T-helper 2 cell (primary cell): ENCODE data around the gene WASF1.
A peak's percentile ranks its signal among the peaks of the same experiment; 100 is the strongest.
"Not testable (repeated sequence)": the region's sequence is repeated elsewhere in the genome, so short reads cannot be mapped to it uniquely, and the experiment has no call there.

Experiments
- DNase-seq, 5 experiments: peaks; one replicate each; pipeline versions ENCODE4 v3.0.0 to v3.0.0-alpha.2; 2012 to 2022

WASF1 gene

DNA sequence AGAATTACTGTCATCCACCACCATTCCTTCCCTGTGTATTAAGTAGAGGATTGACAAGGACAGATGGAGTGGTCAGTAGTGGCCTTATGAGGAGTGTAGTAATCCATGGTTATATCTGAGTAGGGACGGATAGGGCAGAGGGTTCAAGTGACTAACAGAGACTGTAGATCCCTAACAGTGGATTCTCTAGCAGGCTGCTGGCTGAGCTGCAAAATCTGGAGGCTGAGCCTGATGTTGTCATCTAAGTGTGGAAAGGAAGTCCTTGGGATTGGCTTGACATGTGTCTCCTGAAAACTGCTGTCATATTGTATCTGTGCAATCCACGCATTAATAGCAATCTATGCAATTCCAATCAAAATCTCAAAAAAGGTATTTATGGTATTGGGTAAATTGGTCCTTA lies 94.2 kb downstream of the WASF1 start:
- no peak for DNase-seq

DNA sequence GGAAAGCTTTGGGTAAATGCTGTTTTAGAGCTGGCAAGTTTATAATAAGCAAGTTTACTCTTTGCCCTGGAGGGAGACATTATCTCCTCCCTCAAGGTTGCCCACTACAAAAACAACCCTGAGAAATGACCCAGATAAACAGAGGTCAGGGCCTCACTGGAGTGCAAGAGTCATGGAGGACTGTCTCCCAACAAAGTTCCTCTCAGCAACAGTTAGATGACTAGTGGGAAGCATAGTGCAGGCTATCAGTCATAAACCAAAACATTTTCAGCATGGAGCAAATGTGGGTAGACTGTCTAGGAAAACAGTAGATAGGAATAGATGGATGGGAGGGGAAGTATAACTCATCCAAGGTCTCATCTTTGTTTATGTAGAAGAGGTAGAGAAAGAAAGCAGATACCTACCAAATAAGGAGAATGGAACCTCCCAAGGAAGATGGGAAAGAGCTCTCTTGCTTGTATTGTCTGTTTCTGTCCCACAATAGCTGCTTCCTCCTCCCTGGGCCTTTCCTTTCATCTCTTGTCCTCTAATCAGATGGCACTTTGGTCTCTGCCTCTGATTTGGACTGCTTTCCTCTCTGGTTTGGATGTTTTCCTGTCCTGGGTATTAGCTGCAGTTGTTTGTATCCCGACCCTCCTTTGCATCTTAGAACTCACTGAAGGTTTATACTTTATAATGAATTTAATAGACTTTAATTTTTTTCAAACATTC lies 95.4 kb downstream of the WASF1 start:
- no peak for DNase-seq

DNA sequence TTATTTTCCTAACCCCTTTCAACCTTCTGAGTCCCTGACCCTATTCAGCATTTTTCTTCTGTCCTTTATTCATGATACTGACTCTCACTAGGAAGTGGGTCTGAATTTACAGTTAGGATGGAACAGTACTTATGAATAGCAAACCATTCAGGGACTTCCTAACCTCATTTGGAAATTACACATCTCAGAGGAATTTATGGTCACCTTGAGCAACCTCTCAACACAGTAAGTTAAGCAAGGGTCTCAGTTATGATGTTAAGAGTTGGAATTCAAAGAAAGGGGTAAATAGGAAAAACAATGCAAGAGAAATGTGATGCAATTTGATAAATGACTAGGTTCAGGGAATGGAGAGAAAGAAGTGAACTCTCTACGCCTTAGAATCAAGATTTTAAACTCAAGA lies 104.1 kb downstream of the WASF1 start:
- DNase-seq, result no peak

DNA sequence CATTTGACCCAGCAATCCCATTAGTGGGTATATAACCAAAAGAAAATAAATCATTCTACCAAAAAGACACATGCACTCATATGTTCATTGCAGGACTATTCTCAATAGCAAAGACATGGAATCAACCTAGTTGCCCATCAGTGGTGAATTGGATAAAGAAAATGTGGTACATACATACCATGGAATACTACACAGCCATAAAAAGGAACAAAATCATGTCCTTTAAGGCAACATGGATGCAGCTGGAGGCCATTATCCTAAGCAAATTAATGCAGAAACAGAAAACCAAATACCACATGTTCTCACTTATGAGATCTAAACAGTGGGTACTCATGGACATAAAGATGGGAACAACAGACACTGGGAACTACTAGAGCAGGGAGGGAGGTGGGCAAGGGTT lies 106.0 kb downstream of the WASF1 start:
- not testable (repeated sequence) for DNase-seq

DNA sequence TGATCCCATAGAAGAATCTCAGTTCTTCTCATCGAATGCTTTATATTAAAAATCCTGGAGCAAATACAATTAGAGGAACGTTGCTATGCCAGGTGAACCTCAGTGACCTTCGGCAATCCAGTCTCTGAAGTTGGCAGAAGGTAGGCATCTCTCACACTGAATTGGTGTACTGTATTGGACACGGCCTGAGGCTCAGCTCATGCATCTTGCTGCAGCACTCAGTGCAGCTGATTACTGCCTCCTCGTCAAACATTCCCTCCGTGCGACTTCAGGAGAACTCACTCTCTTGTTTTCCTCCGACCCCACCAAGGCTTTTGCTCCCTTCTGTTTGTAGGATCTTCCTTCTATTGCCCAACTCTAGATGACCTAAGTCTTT lies 110.9 kb downstream of the WASF1 start:
- no peak for DNase-seq

DNA sequence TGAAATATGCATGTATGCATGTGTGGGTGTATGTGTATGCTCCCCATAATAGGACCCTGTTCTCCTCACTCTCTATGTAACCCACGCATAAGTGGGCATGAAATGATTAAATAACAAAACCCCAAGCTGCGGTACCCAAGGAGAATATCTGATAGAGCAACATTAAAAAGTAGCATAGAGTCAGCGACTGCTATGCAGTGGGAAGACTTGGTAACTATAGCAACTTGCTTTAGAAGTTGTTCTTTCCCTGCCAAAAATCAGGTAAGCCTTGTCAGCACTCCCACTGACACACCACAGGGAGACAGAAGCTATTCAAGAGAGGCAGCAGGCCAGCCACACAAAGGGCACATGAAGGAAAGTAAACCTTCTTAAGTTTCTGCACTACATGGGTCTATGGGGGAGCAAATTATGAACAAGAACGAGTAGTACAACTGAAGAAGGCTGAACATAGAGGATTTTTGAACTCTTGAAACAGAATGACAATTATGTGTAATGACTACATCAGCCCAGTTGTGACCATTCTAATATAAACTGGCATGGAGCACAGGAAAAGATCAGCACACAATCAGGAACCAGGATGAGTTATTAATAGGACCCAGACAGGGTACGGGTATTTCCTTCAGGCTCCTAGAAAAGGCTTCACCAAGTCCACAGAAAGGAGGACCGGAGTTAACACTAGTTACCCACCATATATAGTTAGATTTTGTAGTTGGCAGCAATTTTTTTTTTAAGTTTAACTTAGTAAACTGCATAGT lies 111.5 kb downstream of the WASF1 start:
- no peak for DNase-seq

DNA sequence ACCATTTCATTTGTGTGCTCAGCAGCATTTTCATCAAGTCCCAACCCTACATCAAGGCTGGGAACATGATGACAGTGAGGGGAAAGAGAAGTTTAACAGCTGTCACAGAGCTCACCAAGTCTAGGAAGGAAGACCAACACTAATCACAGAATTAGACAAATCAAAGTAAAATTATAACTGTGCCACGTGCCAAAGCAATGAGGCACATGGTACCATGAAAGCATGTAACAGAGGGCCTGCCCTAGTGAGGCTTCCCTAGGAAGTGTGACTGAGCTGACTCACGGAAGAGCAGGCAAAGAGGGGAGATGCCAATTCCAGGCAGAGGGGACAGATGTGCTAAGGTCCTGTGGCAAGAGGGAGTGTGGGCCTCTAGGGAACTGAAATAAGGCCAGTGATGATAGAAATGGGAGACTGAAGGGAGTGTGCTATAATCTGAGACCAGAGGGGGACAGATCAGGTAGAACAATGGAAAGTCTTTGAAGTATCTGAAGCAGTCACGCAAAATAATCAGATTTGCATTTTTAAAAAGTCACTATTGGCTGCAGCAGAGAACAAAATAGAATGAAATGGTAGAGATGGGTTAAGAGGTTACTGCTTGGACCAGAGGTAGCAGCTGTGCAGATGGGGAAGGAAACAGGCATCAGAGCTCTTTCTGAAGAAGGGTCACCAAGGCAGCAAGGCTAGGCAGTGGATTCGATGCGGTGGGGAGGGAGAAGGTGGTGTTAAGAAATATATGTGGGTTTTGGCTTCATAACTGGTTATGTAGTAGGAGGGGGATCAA lies 114.5 kb downstream of the WASF1 start:
- no peak for DNase-seq

DNA sequence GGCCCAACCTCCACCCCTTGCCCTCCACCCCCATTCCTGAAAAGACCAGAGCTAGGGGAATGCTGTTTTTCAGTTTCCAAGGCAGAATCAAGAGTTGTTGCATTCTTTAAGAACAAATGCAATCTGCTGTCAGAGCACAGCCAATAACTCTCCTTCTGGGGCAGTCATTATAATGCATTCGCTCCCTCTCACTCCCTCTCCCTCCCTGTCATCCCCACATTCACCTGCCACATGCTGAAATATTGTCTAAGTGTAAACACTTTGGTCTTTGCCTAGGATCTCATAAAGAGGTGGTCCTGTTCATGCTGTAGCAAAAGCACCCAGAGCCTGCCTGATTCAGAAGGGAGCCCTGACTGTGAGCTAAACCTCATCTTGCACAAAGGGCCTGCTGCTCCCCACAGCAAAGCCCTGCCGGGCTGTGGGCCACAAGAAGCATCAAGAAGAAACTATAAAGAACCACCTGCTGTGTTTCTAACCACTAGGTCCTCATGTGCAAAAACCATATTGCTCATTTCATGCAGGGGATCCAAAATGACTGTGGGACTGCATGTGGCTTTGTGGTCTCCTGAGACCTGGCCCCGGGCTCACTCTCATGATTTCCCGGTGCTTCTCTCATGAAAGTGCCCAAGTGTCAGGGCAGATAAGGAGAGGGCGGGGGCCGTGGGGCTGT lies 115.7 kb downstream of the WASF1 start:
- peak in 1 of 5 experiments; percentile 72 for DNase-seq

DNA sequence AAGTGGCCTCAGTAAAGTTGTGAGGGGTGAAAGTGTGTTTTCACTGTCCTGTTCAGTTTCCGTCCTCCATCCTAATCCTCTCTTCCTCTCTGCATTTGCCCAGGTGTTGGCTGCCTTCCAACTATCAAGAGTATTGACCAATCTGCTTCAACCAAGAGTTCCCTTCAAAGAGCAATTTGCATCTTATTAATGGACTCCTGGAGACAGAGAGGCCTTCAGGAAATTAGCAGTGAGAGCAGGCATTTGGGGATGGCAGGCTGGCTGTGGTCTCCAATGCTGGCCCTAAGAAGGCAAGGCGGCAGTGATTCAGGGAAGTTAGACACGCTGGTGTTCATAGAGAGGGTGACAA lies 124.1 kb downstream of the WASF1 start:
- no peak for DNase-seq

DNA sequence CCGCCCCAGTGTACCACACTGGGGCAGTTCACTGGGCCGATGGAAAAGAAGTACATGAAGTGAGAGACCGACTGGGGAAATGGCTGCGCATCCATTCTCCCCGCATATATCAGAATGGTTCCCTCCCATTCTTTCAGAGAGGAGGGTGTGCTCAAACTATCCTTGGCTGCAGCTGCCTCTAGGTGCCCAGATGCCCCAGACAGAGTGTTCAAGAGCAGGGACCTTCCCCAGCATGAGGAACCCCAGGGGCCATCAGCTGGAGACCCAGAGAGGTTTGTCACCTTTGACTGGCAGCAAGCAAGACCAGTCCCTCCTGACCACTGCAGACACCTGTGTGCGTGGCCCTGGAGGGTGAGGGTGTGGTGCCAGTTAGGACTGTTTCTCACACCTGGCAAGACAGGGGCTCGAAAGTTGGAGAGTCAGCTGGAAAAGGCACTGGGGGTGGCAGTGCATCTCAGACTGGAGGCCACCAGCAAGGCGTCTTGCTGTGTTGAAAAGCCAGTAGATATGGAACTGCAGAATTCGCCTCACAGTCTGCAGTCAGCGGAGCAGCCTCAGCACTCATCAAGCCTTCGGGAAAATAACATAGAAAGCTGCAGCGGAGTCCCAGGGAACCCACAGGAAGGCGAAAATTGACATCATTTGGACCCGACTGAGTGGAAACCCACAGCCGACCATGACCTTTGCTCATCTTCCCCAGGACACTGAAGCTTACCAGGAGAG lies 124.6 kb downstream of the WASF1 start:
- no peak for DNase-seq

DNA sequence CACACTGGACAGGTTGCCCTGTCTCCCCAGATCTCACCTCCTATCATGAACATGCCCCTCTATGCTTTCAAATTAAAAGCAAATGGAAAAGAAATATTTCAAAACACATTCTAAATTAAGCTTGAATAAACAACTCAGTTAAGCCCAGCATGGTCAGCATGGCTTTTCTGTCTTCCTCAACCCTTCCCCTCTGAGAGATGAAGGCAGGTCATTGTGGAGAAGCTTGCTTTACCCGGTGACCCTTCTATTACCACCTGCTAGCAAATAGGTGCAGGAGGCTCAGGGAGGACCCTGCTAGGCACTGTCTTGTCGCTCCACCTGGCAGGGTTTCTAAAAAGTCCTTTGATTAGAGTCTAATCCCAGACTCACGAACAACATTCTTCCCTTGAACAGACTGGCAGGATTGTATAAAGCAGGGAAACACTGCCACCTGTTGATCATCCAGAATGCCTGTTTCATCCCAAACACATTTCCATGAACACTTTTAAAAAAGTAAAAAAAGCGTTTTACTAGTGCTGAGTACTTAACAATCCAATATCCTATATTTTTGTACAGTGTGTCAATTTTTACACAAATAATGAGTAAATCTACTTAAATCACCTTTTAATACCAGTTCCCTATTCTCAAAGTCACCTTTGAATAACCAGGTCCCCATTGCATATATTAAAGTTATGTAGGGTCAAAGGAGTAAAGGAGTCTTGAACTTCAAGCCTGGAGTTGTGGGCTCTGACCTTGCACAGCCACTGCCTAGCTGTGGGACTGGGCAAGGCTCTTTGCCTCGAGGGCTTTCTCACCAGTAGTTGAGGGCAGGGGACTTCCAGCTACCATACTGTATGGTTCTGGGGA lies 125.9 kb downstream of the WASF1 start:
- peak in 1 of 5 experiments; percentile 23 for DNase-seq

DNA sequence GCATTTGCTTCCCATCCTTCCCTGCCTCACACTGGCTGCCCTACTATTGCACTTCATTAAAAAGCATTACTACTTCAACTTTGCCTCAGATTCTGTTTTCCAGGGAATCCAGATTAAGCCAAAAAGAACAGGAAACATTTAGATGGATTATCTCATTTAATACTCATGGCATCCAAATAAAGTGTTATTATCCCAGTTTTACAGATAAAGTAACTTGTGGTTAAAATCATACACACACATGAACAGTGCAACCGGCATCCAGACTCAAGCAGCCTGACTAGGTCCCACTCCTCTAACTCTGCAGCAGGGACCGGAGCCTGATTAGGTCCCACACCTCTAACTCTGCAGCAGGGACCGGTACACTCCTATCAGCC lies 129.0 kb downstream of the WASF1 start:
- DNase-seq, result no peak
